Tibial nerve (tissue), 4 donors: ENCODE data around the gene ARPC2. TPM values are rescaled to one million over a fixed set of nuclear protein-coding genes. Genes with fewer than 3 reads are reported as not detected.

ENCODE experiments used
- DNase-seq, 2 donors: peaks; one replicate each; pipeline ENCODE4 v3.0.0-alpha.2; 2019; ENCODE audit warnings: low spot score in 2 of 2
- H3K27ac ChIP-seq, 4 donors: fragments of 200-600 bp; sonication (generic) in 3 of 4; one replicate each; pipeline ENCODE4 v1.5.1; 2017 to 2019; ENCODE audit warnings: mild to moderate bottlenecking in 1 of 4
- H3K27me3 ChIP-seq, 2 donors: fragments of 200-600 bp; sonication (generic) in 1 of 2; one replicate each; pipeline versions ENCODE4 v1.5.1 to v1.6.0; 2017 to 2019
- H3K36me3 ChIP-seq, 3 donors: fragments of 200-600 bp; sonication (generic); one replicate each; pipeline ENCODE4 v1.5.1; 2018 to 2019
- H3K4me1 ChIP-seq, 4 donors: fragments of 200-600 bp; sonication (generic) in 3 of 4; one replicate each; pipeline ENCODE4 v1.5.1; 2017 to 2019
- H3K4me3 ChIP-seq, 4 donors: fragments of 200-600 bp; sonication (generic) in 3 of 4; one replicate each; pipeline ENCODE4 v1.5.1; 2017 to 2019; ENCODE audit warnings: mild to moderate bottlenecking in 1 of 4, moderate library complexity in 1 of 4
- H3K9me3 ChIP-seq, 4 donors: fragments of 200-600 bp; sonication (generic) in 3 of 4; one replicate each; pipeline ENCODE4 v1.5.1; 2017 to 2019
- EP300 ChIP-seq, 2 donors: sonication (generic); formaldehyde crosslinking; IDR thresholded peaks; one replicate each; pipeline ENCODE4 v1.6.1; 2017; ENCODE audit warnings: antibody characterized with exemption in 2 of 2, mild to moderate bottlenecking in 1 of 2
- POLR2A ChIP-seq, 2 donors: fragments of 450-650 bp; IDR thresholded peaks; one replicate each; pipeline ENCODE4 v1.6.1; 2017; ENCODE audit warnings: antibody characterized with exemption in 2 of 2, mild to moderate bottlenecking in 2 of 2, moderate library complexity in 2 of 2
- WGBS, 2 donors: methylation state at CpG; one replicate each; pipeline ENCODE4 v1.1.5; 2018; 5-methylcytosine and 5-hydroxymethylcytosine counted together
- total RNA-seq, 4 donors: library from RNA; depleted of rRNA; stranded (reverse); fragments of >200 nt; gene quantifications; one replicate each; pipeline ENCODE4 v1.1.0, GENCODE V29; 2016
- TF ChIP-seq, protein P1 (sequence below), 5 experiments: fragments of 200-600 bp in 3 of 5; fragments of 450-650 bp in 2 of 5; sonication (generic) in 3 of 5; IDR thresholded peaks; one replicate each; pipeline ENCODE4 v1.5.1; 2016 to 2019; ENCODE audit warnings: antibody characterized with exemption in 5 of 5, mild to moderate bottlenecking in 3 of 5, moderate library complexity in 2 of 5

The ARPC2 gene
- total RNA-seq, 4 donors from 2014 or later: 193 to 248 (median 222) TPM

DNA sequence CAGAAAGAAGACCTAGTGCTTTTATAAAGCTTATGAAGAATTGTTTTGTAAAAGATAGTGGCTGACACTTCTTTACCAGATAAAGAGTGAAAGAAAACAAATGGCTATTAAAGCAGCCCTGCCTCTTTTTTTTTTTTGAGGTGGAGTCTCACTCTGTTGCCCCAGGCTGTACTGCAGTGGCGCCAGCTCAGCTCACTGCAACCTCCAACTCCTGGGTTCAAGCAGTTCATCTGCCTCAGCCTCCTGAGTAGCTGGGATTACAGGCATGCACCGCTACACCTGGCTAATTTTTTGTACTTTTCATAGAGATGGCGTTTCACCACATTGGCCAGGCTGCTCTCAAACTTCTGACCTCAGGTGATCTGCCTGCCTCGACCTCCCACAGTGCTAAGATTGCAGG is 12.9 kb downstream of the ARPC2 start:
- H3K27me3 ChIP-seq: no peaks in the 10 kb centered on the region
- H3K9me3 ChIP-seq: no peaks in the 10 kb centered on the region
- H3K27ac ChIP-seq: peak overlapping the region in 3 of 4 donors; percentile 27 to 48 (median 29)
- 85 to 89% methylated on average over 4 of the region's 4 CpGs for WGBS, 2 donors
- TF ChIP-seq, protein P1, sequence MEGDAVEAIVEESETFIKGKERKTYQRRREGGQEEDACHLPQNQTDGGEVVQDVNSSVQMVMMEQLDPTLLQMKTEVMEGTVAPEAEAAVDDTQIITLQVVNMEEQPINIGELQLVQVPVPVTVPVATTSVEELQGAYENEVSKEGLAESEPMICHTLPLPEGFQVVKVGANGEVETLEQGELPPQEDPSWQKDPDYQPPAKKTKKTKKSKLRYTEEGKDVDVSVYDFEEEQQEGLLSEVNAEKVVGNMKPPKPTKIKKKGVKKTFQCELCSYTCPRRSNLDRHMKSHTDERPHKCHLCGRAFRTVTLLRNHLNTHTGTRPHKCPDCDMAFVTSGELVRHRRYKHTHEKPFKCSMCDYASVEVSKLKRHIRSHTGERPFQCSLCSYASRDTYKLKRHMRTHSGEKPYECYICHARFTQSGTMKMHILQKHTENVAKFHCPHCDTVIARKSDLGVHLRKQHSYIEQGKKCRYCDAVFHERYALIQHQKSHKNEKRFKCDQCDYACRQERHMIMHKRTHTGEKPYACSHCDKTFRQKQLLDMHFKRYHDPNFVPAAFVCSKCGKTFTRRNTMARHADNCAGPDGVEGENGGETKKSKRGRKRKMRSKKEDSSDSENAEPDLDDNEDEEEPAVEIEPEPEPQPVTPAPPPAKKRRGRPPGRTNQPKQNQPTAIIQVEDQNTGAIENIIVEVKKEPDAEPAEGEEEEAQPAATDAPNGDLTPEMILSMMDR (IDR thresholded peaks at IDR 0.05): no peak
- TF ChIP-seq EP300 (IDR thresholded peaks at IDR 0.05) (no peak), POLR2A (IDR thresholded peaks at IDR 0.05) (no peak)
- no peak overlapping the region for H3K4me3 ChIP-seq
- no peak for DNase-seq
- peaks cover 0 to 92% (median 11%) of the 10 kb centered on the region in 3 donors for H3K36me3 ChIP-seq
- H3K4me1 ChIP-seq: peaks cover 0 to 52% (median 19%) of the 10 kb centered on the region in 4 donors

- Histone ChIP-seq H3K36me3 (peaks cover 0 to 97% (median 17%) of the 10 kb centered on the region in 3 donors), H3K27ac (peak overlapping the region in 3 of 4 donors; percentile 29 to 53 (median 37)), H3K4me3 (no peak overlapping the region), H3K9me3 (no peaks in the 10 kb centered on the region), H3K27me3 (no peaks in the 10 kb centered on the region), H3K4me1 (peaks cover 0 to 44% (median 17%) of the 10 kb centered on the region in 4 donors)
- TF ChIP-seq, protein P1 (IDR thresholded peaks at IDR 0.05): peak in 1 of 5 experiments; percentile 11
- TF ChIP-seq POLR2A (IDR thresholded peaks at IDR 0.05): no peak
- no peak for TF ChIP-seq EP300 (IDR thresholded peaks at IDR 0.05)
- 0 to 2% methylated on average over 1 of the region's 1 CpG for WGBS, 2 donors
- DNase-seq: no peak
Measured at GRCh38 chr2:218230882-218231281, 13.9 kb downstream of the ARPC2 start.

GRCh38 chr2:218233543-218233942 is 16.6 kb downstream of the ARPC2 start:
- no peaks in the 10 kb centered on the region for H3K9me3 ChIP-seq
- H3K27me3 ChIP-seq: no peaks in the 10 kb centered on the region
- no peak overlapping the region for H3K27ac ChIP-seq
- WGBS, 2 donors: 84 to 88% methylated on average over 4 of the region's 4 CpGs
- peaks cover 0 to 32% (median 14%) of the 10 kb centered on the region in 4 donors for H3K4me1 ChIP-seq
- no peak for DNase-seq
- H3K36me3 ChIP-seq: peaks cover 0 to 94% (median 11%) of the 10 kb centered on the region in 3 donors
- no peak overlapping the region for H3K4me3 ChIP-seq
- no peak for TF ChIP-seq POLR2A (IDR thresholded peaks at IDR 0.05)
- TF ChIP-seq EP300 (IDR thresholded peaks at IDR 0.05): no peak
- TF ChIP-seq, protein P1 (IDR thresholded peaks at IDR 0.05): no peak

DNA sequence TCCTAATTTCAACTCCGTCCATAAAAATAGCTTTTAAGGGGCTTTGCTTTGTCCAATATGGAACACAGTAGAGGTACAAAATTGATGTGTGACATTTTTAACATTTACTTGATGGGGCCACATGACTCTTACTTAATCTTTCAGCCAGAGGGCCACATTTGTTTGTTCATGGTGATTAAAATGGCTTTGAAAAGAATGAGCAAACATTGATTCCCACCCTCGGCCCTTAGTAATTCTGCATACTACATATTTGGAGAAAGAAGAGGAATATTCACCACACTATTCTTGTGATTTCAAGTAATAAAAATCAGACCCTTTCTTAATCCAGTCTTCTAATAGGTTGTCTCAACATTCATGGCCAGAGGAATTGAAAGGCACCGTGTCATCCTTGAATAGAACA is 17.5 kb downstream of the ARPC2 start:
- Histone ChIP-seq H3K27me3 (no peaks in the 10 kb centered on the region), H3K36me3 (peaks cover 0 to 94% (median 18%) of the 10 kb centered on the region in 3 donors), H3K27ac (peak overlapping the region in 1 of 4 donors; percentile 12), H3K4me1 (peaks cover 0 to 22% (median 11%) of the 10 kb centered on the region in 4 donors), H3K9me3 (no peaks in the 10 kb centered on the region), H3K4me3 (no peak overlapping the region)
- TF ChIP-seq POLR2A (IDR thresholded peaks at IDR 0.05): no peak
- TF ChIP-seq EP300 (IDR thresholded peaks at IDR 0.05): no peak
- no peak for DNase-seq
- 53 to 54% methylated on average over 3 of the region's 3 CpGs for WGBS, 2 donors

DNA sequence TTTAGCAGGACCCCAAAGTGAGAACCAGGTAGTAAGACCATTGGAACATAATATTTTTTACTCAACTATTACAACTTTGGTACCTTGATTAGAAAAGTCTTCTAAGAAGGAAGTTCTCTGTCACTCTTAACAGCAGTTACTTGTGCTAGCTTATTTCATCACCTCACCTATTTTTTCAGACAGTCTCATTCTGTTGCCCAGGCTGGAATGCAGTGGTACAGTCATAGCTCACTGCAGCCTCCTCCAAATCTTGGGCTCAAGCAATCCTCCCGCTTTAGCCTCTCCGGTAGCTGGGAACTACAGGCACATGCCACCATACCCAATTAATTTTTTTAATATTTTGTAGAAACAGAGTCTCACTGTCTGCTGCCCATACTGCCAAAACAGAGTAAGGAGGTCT is 18.0 kb downstream of the ARPC2 start:
- Histone ChIP-seq H3K36me3 (peaks cover 0 to 94% (median 18%) of the 10 kb centered on the region in 3 donors), H3K27me3 (no peaks in the 10 kb centered on the region), H3K4me1 (peaks cover 0 to 17% (median 11%) of the 10 kb centered on the region in 4 donors), H3K4me3 (no peak overlapping the region), H3K27ac (no peak overlapping the region), H3K9me3 (no peaks in the 10 kb centered on the region)
- DNase-seq: no peak
- no peak for TF ChIP-seq EP300 (IDR thresholded peaks at IDR 0.05)
- TF ChIP-seq POLR2A (IDR thresholded peaks at IDR 0.05): no peak
- TF ChIP-seq, protein P1 (IDR thresholded peaks at IDR 0.05): no peak
- WGBS, 2 donors: 95 to 100% methylated on average over 2 of the region's 2 CpGs
